Esophagus squamous epithelium (tissue), 4 donors: ENCODE data around the gene KRT2.

Experiments
- POLR2A ChIP-seq, 4 donors: fragments of 450-650 bp; IDR thresholded peaks; one replicate each; pipeline ENCODE4 v1.6.1; 2017; ENCODE audit warnings: antibody characterized with exemption in 4 of 4, mild to moderate bottlenecking in 4 of 4, moderate library complexity in 3 of 4
- TF ChIP-seq, protein P1 (sequence below), 6 experiments: fragments of 450-650 bp in 4 of 6; fragments of 200-600 bp in 2 of 6; sonication (generic) in 2 of 6; IDR thresholded peaks; one replicate each; pipeline ENCODE4 v1.5.1; 2016 to 2019; ENCODE audit warnings: antibody characterized with exemption in 6 of 6, mild to moderate bottlenecking in 4 of 6, moderate library complexity in 4 of 6

DNA sequence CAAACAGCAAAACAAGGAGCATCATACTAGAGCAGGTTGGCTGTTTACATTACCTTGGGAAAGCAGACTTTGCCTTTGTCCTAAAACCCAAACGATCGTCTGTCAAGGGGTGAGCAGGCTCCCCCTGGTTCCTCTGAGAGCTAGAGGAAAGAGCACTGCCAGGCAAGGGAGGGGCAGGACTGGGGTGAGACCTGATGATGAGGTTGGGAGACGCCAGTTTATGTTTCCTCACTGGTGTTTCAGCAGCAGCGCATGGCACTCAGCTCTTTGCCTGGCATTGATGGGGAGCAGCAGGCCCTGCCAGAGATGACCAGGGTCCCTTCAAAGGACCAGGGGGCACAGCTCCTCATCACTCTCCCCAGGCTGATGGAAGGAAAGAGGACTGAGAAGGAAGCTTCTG, 7.9 kb upstream of the KRT2 start:
- TF ChIP-seq, protein P1, sequence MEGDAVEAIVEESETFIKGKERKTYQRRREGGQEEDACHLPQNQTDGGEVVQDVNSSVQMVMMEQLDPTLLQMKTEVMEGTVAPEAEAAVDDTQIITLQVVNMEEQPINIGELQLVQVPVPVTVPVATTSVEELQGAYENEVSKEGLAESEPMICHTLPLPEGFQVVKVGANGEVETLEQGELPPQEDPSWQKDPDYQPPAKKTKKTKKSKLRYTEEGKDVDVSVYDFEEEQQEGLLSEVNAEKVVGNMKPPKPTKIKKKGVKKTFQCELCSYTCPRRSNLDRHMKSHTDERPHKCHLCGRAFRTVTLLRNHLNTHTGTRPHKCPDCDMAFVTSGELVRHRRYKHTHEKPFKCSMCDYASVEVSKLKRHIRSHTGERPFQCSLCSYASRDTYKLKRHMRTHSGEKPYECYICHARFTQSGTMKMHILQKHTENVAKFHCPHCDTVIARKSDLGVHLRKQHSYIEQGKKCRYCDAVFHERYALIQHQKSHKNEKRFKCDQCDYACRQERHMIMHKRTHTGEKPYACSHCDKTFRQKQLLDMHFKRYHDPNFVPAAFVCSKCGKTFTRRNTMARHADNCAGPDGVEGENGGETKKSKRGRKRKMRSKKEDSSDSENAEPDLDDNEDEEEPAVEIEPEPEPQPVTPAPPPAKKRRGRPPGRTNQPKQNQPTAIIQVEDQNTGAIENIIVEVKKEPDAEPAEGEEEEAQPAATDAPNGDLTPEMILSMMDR (IDR thresholded peaks at IDR 0.05), result no peak
- no peak for TF ChIP-seq POLR2A (IDR thresholded peaks at IDR 0.05)
